ENCODE measurements around the gene NAGPA.
"Not testable (repeated sequence)": the region's sequence is repeated elsewhere in the genome, so short reads cannot be mapped to it uniquely, and the experiment has no call there.

Gene NAGPA

DNA sequence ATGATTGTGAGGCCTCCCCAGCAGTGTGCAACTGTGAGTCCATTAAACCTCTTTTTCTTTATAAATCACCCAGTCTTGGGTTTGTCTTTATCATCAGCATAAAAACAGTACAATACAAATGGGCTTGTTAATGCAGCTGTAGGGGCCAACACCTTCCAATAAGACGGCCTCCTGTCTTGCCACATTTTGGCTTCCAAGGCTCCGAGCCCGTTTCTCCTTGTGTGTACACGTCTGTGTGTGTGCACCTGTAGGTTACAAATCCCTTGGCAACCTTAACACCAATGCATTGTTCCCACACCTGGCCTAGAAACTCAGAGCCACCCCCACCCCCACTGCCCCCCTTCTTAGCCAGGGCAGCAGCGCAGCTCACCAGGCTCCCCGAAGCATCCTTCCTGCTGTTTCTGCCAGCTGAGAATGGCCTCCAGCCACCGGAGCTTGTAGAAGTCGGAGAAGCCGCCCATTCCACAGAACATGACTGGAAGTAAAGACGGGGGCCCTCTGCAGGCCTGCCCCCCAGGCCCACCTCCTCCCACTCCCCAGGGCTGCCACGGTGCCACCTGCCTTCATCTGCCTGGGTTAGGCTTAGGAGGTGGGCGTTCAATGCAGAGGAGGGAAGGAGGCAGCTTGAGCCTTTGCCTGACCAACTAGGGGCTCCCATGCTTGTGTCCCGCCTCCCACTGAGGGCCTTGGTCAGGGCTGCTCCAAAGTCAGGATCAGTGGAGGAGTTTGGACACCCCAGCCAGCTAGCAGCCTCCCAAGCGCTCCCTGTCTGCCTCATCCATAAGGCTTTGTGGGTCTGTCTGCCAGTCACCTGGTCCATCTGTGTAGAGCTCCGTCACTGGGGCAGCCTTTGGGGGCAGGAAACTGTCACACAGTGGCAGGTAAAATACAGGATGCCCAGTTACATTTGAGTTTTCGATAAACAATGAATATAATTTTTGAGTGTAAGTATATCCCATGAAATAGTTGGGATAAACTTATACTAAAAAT, 21.4 kb upstream of the NAGPA start:
- TF ChIP-seq, protein P1, sequence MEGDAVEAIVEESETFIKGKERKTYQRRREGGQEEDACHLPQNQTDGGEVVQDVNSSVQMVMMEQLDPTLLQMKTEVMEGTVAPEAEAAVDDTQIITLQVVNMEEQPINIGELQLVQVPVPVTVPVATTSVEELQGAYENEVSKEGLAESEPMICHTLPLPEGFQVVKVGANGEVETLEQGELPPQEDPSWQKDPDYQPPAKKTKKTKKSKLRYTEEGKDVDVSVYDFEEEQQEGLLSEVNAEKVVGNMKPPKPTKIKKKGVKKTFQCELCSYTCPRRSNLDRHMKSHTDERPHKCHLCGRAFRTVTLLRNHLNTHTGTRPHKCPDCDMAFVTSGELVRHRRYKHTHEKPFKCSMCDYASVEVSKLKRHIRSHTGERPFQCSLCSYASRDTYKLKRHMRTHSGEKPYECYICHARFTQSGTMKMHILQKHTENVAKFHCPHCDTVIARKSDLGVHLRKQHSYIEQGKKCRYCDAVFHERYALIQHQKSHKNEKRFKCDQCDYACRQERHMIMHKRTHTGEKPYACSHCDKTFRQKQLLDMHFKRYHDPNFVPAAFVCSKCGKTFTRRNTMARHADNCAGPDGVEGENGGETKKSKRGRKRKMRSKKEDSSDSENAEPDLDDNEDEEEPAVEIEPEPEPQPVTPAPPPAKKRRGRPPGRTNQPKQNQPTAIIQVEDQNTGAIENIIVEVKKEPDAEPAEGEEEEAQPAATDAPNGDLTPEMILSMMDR (IDR thresholded peaks at IDR 0.05; ENCODE audit: poor library complexity, severe bottlenecking), result no peak
- H3K4me1 ChIP-seq (ENCODE audit: insufficient read depth, poor library complexity, severe bottlenecking), result no peaks in the 10 kb centered on the region
- no peak overlapping the region for H3K27ac ChIP-seq (ENCODE audit: poor library complexity, severe bottlenecking)
- H3K36me3 ChIP-seq (ENCODE audit: low read depth), result no peaks in the 10 kb centered on the region
- DNase-seq (ENCODE audit: low spot score), result no peak
- no peak overlapping the region for H3K4me3 ChIP-seq (ENCODE audit: severe bottlenecking)
- no peaks in the 10 kb centered on the region for H3K9me3 ChIP-seq (ENCODE audit: severe bottlenecking)
- H3K27me3 ChIP-seq (ENCODE audit: insufficient read depth, poor library complexity, severe bottlenecking), result no peaks in the 10 kb centered on the region
- ATAC-seq (ENCODE audit: low read depth), result no peak

DNA sequence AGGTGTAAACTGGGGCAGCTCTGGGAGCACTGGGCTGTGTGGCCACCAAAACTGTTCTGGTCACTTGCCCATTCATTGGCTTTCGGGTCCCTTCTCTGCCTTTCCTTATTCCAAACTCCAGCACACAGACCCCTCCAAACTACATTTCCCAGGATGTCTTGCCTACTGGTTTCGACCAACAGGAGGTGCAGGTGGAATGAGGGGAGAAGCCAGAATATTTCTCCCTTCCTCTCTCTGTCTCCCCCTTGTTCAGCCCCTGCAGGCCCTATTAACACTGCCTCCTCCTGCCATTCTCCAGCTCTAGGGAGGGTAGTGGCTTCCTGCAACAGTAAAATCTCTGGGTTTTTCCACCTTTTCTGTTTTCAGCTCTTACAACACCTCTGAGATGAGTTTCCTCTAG, 13.2 kb upstream of the NAGPA start:
- H3K9me3 ChIP-seq (ENCODE audit: severe bottlenecking), result no peaks in the 10 kb centered on the region
- TF ChIP-seq, protein P1 (IDR thresholded peaks at IDR 0.05; ENCODE audit: poor library complexity, severe bottlenecking), result no peak
- no peak overlapping the region for H3K4me3 ChIP-seq (ENCODE audit: severe bottlenecking)
- H3K4me1 ChIP-seq (ENCODE audit: insufficient read depth, poor library complexity, severe bottlenecking), result no peaks in the 10 kb centered on the region
- H3K36me3 ChIP-seq (ENCODE audit: low read depth), result no peaks in the 10 kb centered on the region
- DNase-seq (ENCODE audit: low spot score) (no peak), ATAC-seq (ENCODE audit: low read depth) (no peak)
- H3K27me3 ChIP-seq (ENCODE audit: insufficient read depth, poor library complexity, severe bottlenecking), result no peaks in the 10 kb centered on the region
- H3K27ac ChIP-seq (ENCODE audit: poor library complexity, severe bottlenecking), result no peak overlapping the region

DNA sequence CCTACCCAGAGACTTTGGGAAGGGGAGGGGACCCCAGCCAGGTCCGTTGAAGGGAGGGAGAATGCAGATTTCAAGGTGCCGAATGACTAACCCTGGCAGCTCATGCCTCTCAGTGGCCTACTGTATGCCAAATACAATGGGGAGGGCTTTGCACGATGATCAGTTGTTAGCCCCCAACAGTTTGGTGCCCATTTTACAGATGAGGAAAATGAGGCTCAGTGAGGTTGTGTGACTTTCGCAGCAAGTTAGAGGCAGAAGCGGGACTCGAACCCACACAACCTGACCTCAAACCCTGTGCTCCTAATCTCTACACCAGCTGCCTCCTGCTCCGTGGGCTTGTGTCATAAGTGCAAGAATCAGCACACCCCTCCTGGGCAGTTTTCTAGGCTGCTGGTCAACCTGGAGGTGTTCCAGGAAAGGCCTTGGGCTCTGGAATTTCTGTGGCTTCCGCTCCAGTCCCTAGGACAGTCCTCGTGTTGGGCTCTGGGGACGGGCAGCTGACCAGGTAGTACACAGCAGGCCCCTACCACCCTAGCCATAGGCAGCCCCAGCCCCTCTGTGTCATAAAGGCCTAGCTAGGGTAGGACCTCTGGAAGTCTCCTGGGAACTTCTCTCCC, 11.9 kb upstream of the NAGPA start:
- H3K4me1 ChIP-seq (ENCODE audit: insufficient read depth, poor library complexity, severe bottlenecking), result no peaks in the 10 kb centered on the region
- no peaks in the 10 kb centered on the region for H3K36me3 ChIP-seq (ENCODE audit: low read depth)

DNA sequence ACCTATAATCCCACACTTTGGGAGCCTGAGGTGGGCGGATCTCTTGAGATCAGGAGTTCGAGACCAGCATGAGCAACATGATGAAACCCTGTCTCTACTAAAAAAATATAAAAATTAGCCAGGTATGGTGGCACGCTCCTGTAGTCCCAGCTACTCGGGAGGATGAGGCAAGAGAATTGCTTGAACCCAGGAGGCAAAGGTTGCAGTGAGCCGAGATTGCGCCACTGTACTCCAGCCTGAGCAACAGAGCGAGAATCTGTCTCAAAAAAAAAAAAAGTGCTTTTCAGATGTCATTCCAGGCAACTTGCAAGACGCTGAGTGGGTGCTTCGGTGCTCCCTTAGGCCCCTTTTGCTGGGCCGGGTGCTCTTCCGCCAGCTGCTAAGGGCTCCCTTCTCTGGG, 10.8 kb upstream of the NAGPA start:
- not testable (repeated sequence) for H3K9me3 ChIP-seq (ENCODE audit: severe bottlenecking); ATAC-seq (ENCODE audit: low read depth); H3K36me3 ChIP-seq (ENCODE audit: low read depth); DNase-seq (ENCODE audit: low spot score); H3K27me3 ChIP-seq (ENCODE audit: insufficient read depth, poor library complexity, severe bottlenecking); H3K4me3 ChIP-seq (ENCODE audit: severe bottlenecking); H3K4me1 ChIP-seq (ENCODE audit: insufficient read depth, poor library complexity, severe bottlenecking); H3K27ac ChIP-seq (ENCODE audit: poor library complexity, severe bottlenecking)

More for the DNA sequence above, 11.9 kb upstream of the NAGPA start:
- peak; percentile 20 for DNase-seq (ENCODE audit: low spot score)
- Histone ChIP-seq H3K27ac (ENCODE audit: poor library complexity, severe bottlenecking) (no peak overlapping the region), H3K4me3 (ENCODE audit: severe bottlenecking) (no peak overlapping the region), H3K27me3 (ENCODE audit: insufficient read depth, poor library complexity, severe bottlenecking) (no peaks in the 10 kb centered on the region), H3K9me3 (ENCODE audit: severe bottlenecking) (no peaks in the 10 kb centered on the region)
- TF ChIP-seq, protein P1 (IDR thresholded peaks at IDR 0.05; ENCODE audit: poor library complexity, severe bottlenecking), result no peak
- no peak for ATAC-seq (ENCODE audit: low read depth)

DNA sequence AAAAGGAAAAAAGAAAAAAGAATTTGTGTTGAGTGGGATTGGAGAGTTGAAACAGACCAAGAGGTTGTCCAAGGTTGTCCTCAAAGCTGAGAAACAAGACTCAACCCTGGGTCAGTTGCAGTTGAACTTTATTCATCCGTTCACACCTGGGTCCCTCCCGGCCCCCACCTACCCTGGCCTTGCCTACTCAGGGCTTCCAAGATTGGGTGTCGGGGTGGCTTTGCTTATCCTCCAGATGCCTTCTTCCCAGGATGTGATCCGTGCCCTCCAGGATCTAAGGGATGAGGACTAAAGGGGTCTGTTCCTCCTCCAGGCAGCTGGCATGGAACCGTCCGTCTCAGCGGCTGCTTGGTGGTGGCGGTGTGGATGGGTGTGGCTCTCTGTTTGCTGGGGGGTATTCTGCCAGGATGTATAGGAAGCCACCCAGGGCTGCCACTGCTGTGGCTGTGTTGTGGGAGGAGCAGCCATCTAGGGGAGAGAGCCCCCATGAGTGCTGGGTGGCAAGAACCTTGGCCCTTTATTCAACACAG, 10.3 kb upstream of the NAGPA start:
- no peaks in the 10 kb centered on the region for H3K27me3 ChIP-seq (ENCODE audit: insufficient read depth, poor library complexity, severe bottlenecking)
- H3K4me3 ChIP-seq (ENCODE audit: severe bottlenecking), result no peak overlapping the region
- H3K4me1 ChIP-seq (ENCODE audit: insufficient read depth, poor library complexity, severe bottlenecking), result no peaks in the 10 kb centered on the region
- H3K36me3 ChIP-seq (ENCODE audit: low read depth), result no peaks in the 10 kb centered on the region
- no peak for ATAC-seq (ENCODE audit: low read depth)
- no peak overlapping the region for H3K27ac ChIP-seq (ENCODE audit: poor library complexity, severe bottlenecking)
- TF ChIP-seq, protein P1 (IDR thresholded peaks at IDR 0.05; ENCODE audit: poor library complexity, severe bottlenecking), result no peak
- peak; percentile 38 for DNase-seq (ENCODE audit: low spot score)
- no peaks in the 10 kb centered on the region for H3K9me3 ChIP-seq (ENCODE audit: severe bottlenecking)

Data from RWPE2 (cell line).